ENCODE measurements around the gene ADM5. TPM values are rescaled to one million over a fixed set of nuclear protein-coding genes. Genes with fewer than 3 reads are reported as not detected.
A peak's percentile ranks its signal among the peaks of the same experiment; 100 is the strongest.

The ADM5 gene
- polyA plus RNA-seq, 3 donors, result 1.2 TPM; not detected in 2

GRCh38 chr19:49663224-49663623, 26.2 kb upstream of the ADM5 start:
- Histone ChIP-seq H3K9me3 (replicated peaks in 1 of 2; ENCODE audit: control insufficient read depth in 1 of 2, insufficient read depth in 1 of 2, low read length in 2 of 2) (no peaks in the 10 kb centered on the region), H4K20me1 (ENCODE audit: insufficient read depth, low read length) (peaks cover 56% of the 10 kb centered on the region), H3K79me2 (ENCODE audit: insufficient read depth, low read length) (peaks cover 45% of the 10 kb centered on the region), H3K27me3 (ENCODE audit: control insufficient read depth in 2 of 2, insufficient read depth in 2 of 2, low read length in 2 of 2) (no peaks in the 10 kb centered on the region), H3K9ac (ENCODE audit: insufficient read depth, low read length, poor library complexity, severe bottlenecking) (no peak overlapping the region), H3K27ac (ENCODE audit: low read depth in 1 of 2, low read length in 2 of 2) (peak overlapping the region in 1 of 2 donors; percentile 20), H3K4me2 (replicated peaks; ENCODE audit: extremely low read depth, low read length, poor library complexity, severe bottlenecking) (no peak overlapping the region), H3K36me3 (replicated peaks in 1 of 2; ENCODE audit: control insufficient read depth in 1 of 2, insufficient read depth in 2 of 2, low read length in 2 of 2) (peaks cover 41 to 51% of the 10 kb centered on the region in 2 donors), H3K4me1 (ENCODE audit: control insufficient read depth in 1 of 2, insufficient read depth in 2 of 2, low read length in 2 of 2) (peaks cover 17 to 35% of the 10 kb centered on the region in 2 donors), H3K4me3 (replicated peaks in 1 of 3; ENCODE audit: low read depth in 2 of 3, low read length in 3 of 3) (peak overlapping the region in 1 of 3 experiments; percentile 94), H2AFZ (ENCODE audit: insufficient read depth, low read depth, low read length, poor library complexity, severe bottlenecking) (no peak overlapping the region)
- no peak overlapping the region for H3K4me3 Mint-ChIP-seq
- peaks cover 31 to 48% of the 10 kb centered on the region in 2 donors for H3K36me3 Mint-ChIP-seq
- peaks cover 32% of the 10 kb centered on the region for H3K4me1 Mint-ChIP-seq
- H3K27me3 Mint-ChIP-seq (ENCODE audit: low read depth in 3 of 3), result no peaks in the 10 kb centered on the region
- WGBS (ENCODE audit: insufficient coverage), result 94% methylated on average over 9 of the region's 12 CpGs
- no peak for TF ChIP-seq CTCF (IDR thresholded peaks at IDR 0.05)
- H3K27ac Mint-ChIP-seq, result peak overlapping the region in 5 of 7 donors; percentile 41 to 99 (median 84)
- intact Hi-C loops (cut with micrococcal nuclease), result loop anchor here in 1 of 2 donors (10.0 kb wide), 1 partner anchor 362 kb away; the partner anchor contains the start of genes VRK3 and ZNF473
- peaks cover 0 to 4% (median 0%) of the 10 kb centered on the region in 7 donors for H3K9me3 Mint-ChIP-seq
- DNase-seq, result no peak

- H3K4me1 Mint-ChIP-seq, result peaks cover 32% of the 10 kb centered on the region
- peak overlapping the region; percentile 97 to 100 for H3K4me3 Mint-ChIP-seq
- peaks cover 0 to 2% (median 0%) of the 10 kb centered on the region in 7 donors for H3K9me3 Mint-ChIP-seq
- H3K27me3 Mint-ChIP-seq (ENCODE audit: low read depth in 3 of 3), result no peaks in the 10 kb centered on the region
- peak overlapping the region; percentile 64 for H3K9ac ChIP-seq (ENCODE audit: insufficient read depth, low read length, poor library complexity, severe bottlenecking)
- H2AFZ ChIP-seq (ENCODE audit: insufficient read depth, low read depth, low read length, poor library complexity, severe bottlenecking), result peak overlapping the region; percentile 92
- H3K27me3 ChIP-seq (ENCODE audit: control insufficient read depth in 2 of 2, insufficient read depth in 2 of 2, low read length in 2 of 2), result no peaks in the 10 kb centered on the region
- H3K9me3 ChIP-seq (replicated peaks in 1 of 2; ENCODE audit: control insufficient read depth in 1 of 2, insufficient read depth in 1 of 2, low read length in 2 of 2), result no peaks in the 10 kb centered on the region
- peaks cover 30 to 42% of the 10 kb centered on the region in 2 donors for H3K36me3 Mint-ChIP-seq
- H3K4me2 ChIP-seq (replicated peaks; ENCODE audit: extremely low read depth, low read length, poor library complexity, severe bottlenecking), result peak overlapping the region; percentile 100
- intact Hi-C loops (cut with micrococcal nuclease), result loop anchor here in 1 of 2 donors (1.0 to 10.0 kb wide), 3 partner anchors 22 to 360 kb away; partner anchors contain the start of genes NOSIP, SCAF1, VRK3 and ZNF473
- peaks cover 47% of the 10 kb centered on the region for H4K20me1 ChIP-seq (ENCODE audit: insufficient read depth, low read length)
- no peak for TF ChIP-seq CTCF (IDR thresholded peaks at IDR 0.05)
- H3K4me1 ChIP-seq (ENCODE audit: control insufficient read depth in 1 of 2, insufficient read depth in 2 of 2, low read length in 2 of 2), result peaks cover 17 to 35% of the 10 kb centered on the region in 2 donors
- peak; percentile 65 to 70 (median 69) for DNase-seq
- WGBS (ENCODE audit: insufficient coverage), result under 1% methylated on average over 53 of the region's 53 CpGs
- H3K79me2 ChIP-seq (ENCODE audit: insufficient read depth, low read length), result peaks cover 45% of the 10 kb centered on the region
- H3K36me3 ChIP-seq (replicated peaks in 1 of 2; ENCODE audit: control insufficient read depth in 1 of 2, insufficient read depth in 2 of 2, low read length in 2 of 2), result peaks cover 31 to 39% of the 10 kb centered on the region in 2 donors
- peak overlapping the region; percentile 89 to 99 (median 94) for H3K27ac Mint-ChIP-seq
- H3K4me3 ChIP-seq (replicated peaks in 1 of 3; ENCODE audit: low read depth in 2 of 3, low read length in 3 of 3), result peak overlapping the region; percentile 52 to 94 (median 72)
- peak overlapping the region; percentile 52 to 78 for H3K27ac ChIP-seq (ENCODE audit: low read depth in 1 of 2, low read length in 2 of 2)
Observed at GRCh38 chr19:49664171-49665035, 25.0 kb upstream of the ADM5 start.

Data from CD14-positive monocyte (primary cell).